ENCODE results near the gene BAAT. TPM values are rescaled to one million over a fixed set of nuclear protein-coding genes. Genes with fewer than 3 reads are reported as not detected.

BAAT gene
- total RNA-seq, result not detected in 2 replicates

GRCh38 chr9:101384873-101385536, at the start of gene BAAT:
Gene BAAT (minus strand): TSS chr9:101385006. CDS start chr9:101371404, 13,602 bp downstream.

GRCh38 chr9:101398068-101398929, 13.5 kb upstream of the BAAT start, which contains the start of the genes MRPL50 and ZNF189:
Gene MRPL50 (minus strand): TSS chr9:101398618. CDS start chr9:101398592, 26 bp downstream.
Gene ZNF189 (plus strand): TSS chr9:101398851. CDS start chr9:101399157, 306 bp downstream.

Small RNAs within 50 kb of the gene (small RNA-seq; reads per million reads assigned to genes)
- not detected for gene RF00322

Other genes with a start within 250 kb of the BAAT start
- 12.3 and 12.5 TPM in 2 replicates for gene MRPL50, start 13.6 kb upstream of the BAAT start, total RNA-seq
- 24.7 and 35.8 TPM in 2 replicates for gene ZNF189, start 13.8 kb upstream of the BAAT start, total RNA-seq
- gene ALDOB, start 50.8 kb upstream of the BAAT start, total RNA-seq, result not detected in 2 replicates
- gene RNF20, start 148.8 kb upstream of the BAAT start, total RNA-seq, result 24.6 and 37.0 TPM in 2 replicates
- gene PPP3R2, start 210.0 kb upstream of the BAAT start, total RNA-seq, result not detected in 2 replicates

Measured in articular chondrocyte of knee joint (primary cell).